Measurements from ENCODE around the gene DNAJB13.
"Not testable (repeated sequence)": the region's sequence is repeated elsewhere in the genome, so short reads cannot be mapped to it uniquely, and the experiment has no call there.

Gene DNAJB13

DNA sequence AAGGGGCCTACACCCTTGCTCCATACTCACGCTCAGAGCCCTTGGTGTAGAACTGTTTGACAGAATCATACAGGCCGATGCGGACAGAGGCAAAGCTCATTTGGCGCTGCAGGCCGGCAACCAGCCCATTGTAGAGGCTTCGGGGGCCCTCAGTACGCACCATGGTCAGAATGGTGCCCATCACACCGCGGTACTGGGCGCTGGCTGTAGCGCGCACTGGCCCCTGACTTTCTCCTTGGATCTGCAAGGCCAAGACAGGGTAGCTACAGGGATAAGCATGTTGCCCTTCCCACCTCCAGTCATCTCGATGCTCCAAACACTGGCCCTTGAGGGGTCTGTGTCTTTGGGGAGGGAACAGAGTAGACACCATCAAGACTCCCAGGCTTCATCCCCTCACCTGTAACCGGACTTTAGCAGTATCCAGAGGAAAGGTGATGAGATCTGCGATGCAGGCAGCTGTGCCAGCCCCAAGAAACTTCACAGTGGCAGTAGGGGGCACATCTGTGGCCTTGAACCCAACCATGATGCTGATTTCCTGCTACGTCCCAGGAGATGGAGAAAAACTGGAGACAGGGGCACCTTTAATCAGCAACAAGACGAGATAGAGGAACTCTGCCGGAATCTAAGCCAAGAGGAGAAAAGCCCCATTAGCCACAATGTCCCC, 27.2 kb downstream of the DNAJB13 start:
- no peak for DNase-seq (ENCODE audit: low read depth)

DNA sequence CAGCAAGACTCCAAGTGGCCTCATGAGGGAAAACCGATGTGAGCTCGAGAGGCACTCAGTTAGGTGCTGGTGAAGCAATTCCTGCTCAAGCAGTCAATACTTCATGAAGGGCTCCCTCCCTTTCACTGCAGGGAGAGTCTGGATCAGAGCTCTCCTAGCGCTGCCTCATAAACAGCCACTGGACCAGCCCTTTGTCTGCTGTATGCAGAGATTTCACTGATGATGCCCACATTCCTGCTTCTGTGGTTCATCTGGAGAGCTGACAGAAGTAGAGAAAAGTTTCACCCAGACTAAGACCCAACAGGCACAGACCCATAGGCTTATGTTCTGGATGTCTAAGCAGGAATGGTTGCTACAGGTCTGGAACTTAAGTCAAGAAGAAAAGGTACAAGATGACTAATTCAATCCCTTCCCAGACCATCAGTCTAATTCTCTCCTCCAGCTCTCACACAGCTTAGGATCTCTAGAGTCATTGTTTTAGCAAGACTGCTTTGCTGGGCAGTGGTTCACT, 27.8 kb downstream of the DNAJB13 start:
- DNase-seq (ENCODE audit: low read depth) = no peak

DNA sequence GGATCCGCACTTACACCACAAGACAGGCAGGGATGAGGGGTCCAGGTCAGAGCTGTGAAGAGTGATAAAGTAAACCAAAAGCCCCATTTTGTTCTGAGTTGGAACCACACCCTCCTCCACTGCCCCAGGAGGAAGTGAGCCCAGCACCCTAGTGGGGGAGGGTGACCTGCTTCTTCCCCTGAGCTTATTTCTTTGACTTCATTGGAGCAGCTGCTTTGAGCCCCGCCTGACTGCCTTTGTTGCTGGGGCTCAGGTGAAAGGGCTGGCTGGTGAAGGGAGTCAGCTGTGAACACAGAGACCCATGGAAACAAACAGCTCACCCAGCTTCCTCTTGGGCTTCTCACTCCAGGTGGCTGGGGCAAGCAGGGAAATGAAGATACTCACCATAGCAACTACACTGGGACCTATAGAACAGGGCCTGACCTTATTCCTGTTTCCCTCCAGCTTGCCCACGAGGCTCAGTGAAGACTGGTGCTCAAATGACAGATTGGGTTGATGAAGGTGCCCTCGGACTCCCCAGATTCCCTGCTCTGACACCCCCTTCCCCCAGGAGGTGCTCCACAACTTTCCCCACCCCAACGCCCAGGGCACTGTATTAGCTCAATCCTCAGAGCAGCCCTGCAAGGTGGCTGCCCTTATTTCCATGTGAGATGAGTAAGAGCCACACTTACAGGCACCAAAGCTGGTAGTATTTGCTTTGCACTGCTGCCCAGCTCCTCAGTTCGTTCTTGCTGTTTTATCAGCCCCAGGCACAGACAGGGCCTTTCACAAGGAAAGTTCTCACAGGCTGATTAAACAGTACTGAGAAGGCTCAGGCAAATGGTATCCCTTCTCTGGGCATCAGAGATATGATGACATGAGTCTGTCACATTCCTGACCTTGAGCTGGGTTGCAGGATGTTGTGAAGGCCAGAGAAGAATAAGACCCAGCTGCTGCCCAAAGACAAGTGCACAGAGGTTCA, 29.5 kb downstream of the DNAJB13 start:
- DNase-seq (ENCODE audit: low read depth) = no peak

DNA sequence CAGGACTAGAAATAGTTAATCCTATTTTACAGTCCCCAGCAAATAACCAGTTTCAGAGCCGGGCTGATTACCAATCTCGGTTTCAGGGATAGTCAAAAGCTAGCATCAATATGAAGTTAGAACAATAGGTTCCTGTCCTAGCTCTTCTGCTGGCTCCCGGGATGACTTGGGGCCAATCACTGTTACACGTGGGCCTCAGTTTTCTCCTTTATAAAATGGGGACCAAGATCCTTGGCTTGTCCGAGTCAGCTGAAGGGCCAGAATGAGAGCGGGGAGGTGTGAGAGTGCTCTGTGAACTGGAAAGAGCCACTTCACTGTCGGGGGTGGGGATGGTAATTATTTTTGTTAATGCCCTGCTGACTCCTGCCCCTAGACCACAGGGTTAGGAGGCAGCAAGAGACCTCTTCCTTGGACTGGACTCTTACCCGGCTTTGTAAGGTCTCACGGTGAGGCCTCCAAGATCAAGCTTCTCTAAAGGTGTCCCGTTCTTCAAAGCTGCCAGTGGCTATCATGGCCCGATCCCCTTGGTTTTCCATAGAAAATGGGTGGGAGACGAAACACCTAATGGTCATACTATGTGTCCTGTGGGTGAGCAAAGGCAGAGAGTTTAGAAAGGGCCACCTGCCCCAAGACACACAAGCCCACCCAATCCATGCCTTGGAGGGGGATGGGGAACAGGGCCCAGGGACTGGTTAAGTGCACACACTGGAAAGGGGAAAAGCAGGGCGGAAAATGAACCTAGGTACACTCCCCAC, 30.4 kb downstream of the DNAJB13 start:
- DNase-seq (ENCODE audit: low read depth) = no peak

DNA sequence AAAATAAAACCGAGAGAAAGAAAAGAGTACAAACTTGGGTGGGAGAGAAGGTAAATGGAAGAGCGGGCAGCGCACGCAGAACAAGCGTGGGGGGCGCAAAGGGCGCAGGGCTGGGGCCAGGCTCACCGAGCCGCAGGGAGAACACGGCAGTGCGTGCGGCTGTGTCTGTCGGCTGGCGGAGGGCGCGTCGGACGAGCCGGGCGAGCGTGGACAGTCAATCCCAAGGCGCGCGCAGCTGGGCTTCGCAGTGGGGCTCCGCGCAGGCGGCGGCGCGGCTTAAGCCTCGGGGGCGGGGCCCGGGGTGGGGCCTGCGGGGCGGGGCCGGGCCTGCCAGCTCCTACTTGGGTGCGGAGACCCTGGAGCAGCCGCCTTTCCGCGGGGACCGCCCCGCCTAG, 31.8 kb downstream of the DNAJB13 start, which contains the start of gene UCP2:
Gene UCP2 (minus strand): TSS at position 249 of the 395 bp plus-strand sequence. CDS start 4,465 bp downstream, outside the sequence.
- peak; percentile 8 for DNase-seq (ENCODE audit: low read depth)

DNA sequence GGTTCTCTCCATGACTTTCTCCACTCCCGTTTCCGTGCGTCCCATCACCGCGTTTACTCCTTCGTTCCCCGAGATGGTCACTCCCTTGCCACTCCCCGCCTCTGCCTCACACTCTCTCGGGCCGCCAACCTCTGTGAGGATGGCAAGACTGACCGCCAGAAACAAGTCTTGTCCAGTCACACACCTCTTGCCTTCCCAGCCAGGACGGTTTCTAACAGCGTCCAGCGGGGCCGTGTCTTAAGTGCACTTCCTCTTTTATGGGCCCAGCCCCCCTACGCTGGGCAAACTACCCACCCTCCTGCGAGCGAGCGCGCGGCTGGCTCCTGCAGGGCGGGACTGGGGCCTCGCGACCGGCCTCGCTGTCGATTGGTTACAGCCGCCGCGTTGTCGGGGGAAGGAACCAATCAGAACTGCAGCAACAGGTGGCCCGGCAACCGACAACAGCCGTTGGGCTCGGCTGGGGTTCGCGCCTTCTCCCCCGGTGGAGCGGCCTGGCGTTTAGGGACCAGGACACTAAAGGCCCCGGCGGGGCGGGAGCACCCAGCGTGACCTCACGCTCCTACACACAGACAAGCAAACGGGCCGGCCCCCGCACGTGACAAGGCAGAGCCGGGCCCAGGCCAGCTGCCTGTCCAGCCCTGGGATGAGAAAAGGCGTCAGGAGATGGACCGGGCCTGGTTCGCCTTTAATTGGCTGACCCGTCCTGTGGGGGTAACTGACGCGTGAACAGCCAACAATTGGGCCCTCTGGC, 32.3 kb downstream of the DNAJB13 start:
- DNase-seq (ENCODE audit: low read depth) = peak; percentile 53

DNA sequence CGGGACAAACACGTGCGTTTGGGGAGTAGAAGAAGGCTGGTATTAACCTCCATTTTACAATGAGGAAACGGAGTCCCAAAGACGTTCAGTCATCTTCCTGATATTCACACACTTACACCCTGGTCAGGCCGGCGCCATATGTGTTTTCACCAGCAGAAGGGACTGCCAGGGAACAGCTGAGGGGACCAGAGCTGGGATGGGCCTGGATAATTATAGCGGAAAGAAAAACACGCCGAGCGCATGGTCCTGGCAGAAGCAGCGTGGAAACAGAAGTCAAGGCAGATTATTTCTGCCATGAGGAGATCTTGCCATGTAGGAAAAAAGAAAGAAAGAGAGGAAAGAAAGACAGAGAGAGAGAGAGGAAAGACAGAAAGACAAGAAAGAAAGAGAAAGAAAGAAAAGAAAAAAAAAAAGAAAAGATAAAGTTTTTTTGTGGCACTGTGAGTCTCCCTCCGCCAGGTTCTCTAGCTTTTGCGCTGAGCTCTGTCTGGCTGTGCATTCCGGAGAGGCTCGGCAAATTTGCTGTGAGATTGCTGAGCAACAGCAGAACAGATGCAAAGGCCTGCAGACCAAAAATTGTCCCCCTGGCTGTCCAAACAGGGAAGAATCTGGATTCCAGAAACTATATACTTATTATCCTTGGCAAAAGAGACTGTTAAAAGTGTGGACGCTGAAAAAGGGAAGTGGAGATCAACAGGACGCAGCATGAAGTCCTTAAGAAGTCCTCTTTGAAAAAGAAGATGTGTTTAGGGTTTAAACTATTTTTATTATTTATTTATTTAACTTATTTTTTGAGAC, 33.1 kb downstream of the DNAJB13 start:
- DNase-seq (ENCODE audit: low read depth) = no peak

DNA sequence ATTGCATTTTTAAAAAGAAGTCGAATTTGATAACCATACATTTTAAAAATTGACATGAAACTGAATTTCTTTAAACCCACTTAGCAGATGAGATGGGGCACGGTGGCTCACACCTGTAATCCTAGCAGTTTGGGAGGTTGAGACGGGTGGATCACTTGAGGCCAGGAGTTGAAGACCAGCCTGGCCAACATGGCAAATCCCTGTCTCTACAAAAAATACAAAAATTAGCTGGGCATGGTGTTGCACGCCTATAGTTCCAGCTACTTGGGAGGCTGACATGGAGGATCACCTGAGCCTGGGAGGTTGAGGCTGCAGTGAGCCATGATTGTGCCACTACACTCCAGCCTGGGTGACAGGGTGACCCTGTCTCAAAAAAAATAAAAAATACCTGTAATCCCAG, 34.8 kb downstream of the DNAJB13 start:
- DNase-seq (ENCODE audit: low read depth) = not testable (repeated sequence)

DNA sequence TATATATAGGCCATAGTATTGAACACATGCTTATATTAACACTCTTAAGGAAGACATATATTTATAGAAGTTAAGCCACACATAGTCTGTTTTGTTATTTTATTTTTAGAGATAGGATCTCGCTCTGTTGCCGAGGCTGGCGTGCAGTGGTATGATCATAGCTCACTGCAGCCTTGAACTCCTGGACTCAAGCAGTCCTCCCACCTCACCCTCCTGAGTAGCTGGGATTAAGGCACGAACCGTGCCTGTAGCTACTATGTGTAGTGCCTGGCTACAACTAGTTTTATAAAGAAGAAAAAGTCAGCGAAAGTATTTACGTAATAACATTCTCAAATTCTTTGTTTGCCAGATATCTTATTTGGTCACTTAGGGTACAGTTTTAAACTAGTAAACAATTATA, 37.4 kb downstream of the DNAJB13 start:
- DNase-seq (ENCODE audit: low read depth) = no peak

DNA sequence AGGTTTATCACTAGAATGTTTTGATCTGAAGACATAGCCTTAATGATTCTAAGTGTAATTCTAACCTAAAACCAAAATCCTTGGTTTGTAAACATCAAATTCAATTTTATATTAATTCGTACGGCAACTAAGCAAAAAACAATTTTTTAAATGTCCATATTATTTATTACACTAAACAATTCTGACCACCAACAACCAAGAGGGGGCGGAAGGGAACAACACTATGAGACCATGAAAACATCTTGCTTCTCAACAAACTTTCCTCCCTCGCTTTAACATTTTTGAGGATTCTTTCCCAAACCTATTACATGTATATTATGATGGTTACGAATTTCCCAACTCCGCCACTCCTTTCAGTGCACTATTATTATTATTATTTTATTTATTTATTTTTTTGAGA, 38.3 kb downstream of the DNAJB13 start:
- DNase-seq (ENCODE audit: low read depth) = no peak

DNA sequence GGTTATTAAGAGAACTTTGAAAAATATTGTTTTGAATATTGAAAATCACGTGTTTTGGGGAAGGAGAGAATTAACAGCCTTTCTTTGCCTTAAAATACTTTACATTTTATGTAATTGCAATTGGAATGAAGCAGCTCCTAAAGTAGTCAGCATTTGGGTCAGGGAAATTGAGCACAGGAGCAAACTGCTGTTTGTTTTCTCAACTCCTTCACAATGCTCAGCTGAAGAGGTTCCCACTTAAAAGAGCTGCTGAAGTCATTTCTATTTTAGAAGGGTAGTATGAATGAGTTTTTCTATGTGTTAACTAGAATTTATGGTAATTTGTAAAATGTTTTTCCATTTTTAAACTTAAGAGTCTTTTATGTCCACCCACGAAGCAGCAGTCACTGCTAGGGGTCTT, 39.9 kb downstream of the DNAJB13 start:
- no peak for DNase-seq (ENCODE audit: low read depth)

DNA sequence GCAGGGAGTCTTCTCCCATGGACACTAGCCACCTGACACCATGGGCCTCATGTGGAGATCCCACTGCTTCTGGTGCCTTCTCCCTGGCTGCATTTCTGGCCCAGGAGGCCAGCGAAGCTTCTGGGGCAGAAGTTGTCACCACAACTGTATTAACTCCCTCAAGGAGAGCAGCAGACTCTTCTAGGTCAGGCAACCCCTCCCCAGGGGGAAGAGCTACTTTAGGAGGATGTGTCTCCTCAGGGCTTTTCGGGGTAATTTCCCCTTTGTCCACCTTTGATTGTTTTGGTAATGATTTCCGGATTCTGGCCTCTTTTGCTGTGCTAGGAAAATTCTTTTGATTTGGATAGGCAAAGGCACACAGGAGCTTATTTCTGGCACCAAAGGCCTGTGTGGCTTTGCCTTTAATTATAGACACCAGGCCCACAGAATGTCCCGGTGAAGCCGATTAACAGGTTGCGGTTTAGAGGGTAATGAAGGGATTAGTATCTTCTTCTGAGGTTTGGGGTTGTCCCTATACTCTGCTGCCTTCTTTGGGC, 40.7 kb downstream of the DNAJB13 start:
- no peak for DNase-seq (ENCODE audit: low read depth)

DNA sequence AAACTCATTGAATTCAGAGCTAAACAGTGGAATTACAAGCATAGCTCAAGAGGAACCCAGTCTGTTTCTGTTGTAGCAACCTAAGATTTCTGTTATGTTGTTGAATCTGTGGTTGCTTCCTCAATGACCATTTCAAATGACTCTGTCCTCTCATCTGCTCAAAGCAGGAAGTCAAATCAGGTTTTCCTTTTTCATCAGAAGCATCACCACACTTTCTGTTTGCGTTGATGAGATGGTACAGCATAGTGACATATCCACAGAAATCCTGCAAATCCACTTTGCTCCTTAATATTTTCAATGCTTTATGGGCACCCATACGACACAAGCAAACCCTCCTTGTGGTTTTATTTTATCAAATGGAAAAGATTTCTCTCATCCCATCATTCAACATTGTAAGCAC, 44.4 kb downstream of the DNAJB13 start:
- no peak for DNase-seq (ENCODE audit: low read depth)

DNA sequence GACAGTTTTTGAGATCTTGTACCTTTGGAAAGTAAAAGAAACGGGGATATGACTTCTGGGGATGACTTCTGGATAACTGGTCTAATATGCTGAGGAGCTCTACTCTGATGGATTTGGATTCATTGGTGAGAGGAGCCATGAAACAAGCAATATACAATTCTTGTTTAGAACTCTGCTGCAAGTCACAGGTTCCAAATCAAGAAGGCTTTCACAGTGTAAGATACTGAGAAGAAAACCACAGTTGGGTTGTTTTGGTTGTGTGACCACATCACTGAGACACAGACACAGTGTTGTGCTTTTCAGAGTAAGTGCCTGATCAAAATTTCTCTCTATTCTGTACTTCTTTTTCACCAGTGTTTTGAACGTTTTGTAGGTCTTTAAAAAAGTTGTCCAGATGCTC, 44.9 kb downstream of the DNAJB13 start:
- DNase-seq (ENCODE audit: low read depth) = no peak

DNA sequence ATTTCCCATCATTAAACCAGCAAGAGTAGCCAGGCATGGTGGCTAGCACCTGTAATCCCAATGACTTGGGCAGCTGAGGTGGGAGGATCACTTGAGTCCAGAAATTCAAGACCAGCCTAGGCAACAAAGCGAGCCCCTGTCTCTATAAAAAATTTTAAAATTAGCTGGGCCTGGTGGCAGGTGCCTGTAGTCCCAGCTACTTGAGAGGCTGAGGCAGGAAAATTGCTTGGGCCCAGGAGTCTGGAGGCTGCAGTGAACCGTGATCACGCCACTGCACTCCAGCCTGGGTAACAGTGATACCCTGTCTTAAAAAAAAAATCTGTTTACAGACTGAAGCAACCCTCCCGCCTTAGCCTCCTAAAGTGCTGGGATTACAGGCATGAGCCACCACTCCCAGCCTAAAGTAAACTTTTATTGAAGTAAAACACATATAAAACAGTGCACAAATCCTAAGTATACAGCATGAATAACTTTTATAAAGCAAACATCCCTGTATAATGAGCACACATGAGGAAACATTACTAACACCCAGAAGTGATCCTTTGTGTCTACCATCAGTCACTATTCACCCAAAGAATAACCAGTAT, 45.4 kb downstream of the DNAJB13 start:
- DNase-seq (ENCODE audit: low read depth) = no peak

DNA sequence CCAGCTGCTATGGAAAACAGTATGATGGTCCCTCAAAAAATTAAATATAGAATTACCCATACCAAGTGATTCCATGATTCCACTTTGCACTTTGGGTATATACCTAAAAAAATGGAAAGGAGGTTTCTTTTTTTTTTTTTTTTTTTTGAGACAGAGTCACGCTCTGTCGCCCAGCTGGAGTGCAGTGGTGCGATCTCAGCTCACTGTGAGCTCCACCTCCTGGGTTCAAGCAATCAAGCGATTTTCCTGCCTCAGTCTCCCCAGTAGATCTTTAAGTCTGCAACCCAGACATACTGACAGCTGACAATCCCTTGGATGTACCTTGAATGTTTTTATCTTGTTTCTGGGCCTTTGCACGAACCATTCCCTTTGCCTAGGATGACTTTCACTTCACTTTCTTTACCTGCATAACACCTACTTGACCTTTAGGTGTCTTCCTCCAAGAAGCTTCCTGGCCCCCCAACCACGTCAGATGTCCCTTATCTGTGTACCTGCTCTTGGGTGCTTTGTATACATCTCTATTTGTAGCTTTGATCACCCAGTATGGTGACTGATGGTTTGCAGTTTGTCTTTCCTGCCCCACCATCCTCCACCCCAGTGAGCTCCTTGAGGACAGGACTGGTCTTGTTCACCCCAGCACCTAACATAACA, 46.4 kb downstream of the DNAJB13 start:
- no peak for DNase-seq (ENCODE audit: low read depth)

DNA sequence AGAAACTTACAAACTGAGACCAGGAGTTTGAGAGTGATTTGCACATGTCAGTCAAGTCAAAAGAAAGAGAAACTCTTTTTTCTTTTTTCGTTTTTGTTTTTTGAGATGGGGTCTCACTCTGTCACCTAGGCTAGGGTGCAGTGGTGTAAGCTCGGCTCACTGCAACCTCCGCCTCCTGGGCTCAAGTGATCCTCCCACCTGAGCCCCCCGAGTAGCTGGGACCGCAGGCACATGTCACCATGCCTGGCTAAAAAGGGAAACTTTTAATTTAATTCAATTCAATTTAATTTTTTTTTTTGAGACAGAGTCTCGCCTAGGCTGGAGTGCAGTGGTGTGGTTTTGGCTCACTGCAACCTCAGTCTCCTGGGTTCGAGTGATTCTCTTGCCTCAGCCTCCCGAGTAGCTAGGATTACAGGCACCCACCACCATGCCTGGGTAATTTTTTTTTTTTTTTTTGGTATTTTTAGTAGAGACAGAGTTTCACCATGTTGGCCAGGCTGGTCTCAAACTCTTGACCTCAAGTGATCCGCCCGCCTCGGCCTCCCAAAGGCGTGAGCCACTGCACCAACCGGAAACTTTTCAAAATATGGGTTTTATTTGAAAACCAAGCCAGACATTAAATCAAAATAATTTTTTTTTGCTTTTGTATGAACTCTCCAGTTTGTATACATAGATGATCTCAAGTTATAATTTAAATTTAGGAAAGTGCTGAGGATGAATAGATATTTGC, 48.2 kb downstream of the DNAJB13 start:
- no peak for DNase-seq (ENCODE audit: low read depth)

DNA sequence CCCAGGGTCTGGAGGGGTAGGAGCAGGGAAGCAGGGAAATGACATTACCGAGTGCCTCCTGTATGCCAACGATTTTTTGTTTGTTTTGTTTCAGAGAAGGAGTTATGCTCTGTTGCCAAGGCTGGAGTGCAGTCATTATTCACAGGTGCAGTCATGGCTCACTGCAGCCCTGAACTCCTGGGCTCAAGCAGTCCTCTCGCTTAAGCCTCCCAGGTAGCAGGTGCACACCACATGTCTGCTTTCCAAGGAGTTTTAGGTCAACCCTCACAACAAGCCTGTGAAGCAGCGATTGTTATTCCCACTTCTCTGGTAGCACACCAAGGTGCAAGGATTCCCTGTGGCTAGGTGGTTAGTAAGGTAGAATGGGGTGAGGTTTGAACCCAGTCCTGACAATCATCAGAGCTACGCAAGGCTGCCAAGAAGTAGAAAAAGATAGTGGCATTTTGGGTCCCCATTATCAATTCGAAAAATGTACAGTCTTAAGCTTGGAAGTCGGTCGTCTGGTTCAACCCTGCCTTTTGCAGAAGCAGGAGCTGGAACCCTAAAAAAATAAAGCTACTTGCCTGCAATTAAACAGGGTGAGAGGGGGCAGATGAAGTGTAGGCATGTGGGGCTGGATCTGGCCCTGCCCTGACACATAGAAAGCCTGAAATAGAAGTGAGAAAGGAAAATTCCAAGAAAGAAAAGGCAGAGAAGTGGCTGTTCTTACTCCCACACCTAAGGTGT, 48.9 kb downstream of the DNAJB13 start:
- no peak for DNase-seq (ENCODE audit: low read depth)

All from fibroblast of the conjunctiva (primary cell).